H1 (cell line): ENCODE measurements around the gene CALY. TPM values are rescaled to one million over a fixed set of nuclear protein-coding genes. Genes with fewer than 3 reads are reported as not detected.

Experiments used
- CTCF ChIA-PET: fragments of 300-600 bp; sonication (Branson Sonifier 250); formaldehyde crosslinking; loops from one replicate; lab custom pipeline; 2021; ENCODE audit not compliant: partially characterized antibody; lab: Charles Lee
- POLR2A ChIA-PET: fragments of 300-600 bp; sonication (Branson Sonifier 250); formaldehyde crosslinking; loops from one replicate; lab custom pipeline; 2021; ENCODE audit warnings: inconsistent platforms; ENCODE audit not compliant: partially characterized antibody; lab: Charles Lee
- DNase-seq, 2 experiments: peaks; one replicate each; pipeline versions ENCODE4 v3.0.0 to v3.0.0-alpha.2; 2010 to 2022; ENCODE audit warnings: low spot score in 2 of 2, low read depth in 1 of 2, mixed read lengths in 1 of 2
- FAIRE-seq: peaks from 2 replicates; lab custom pipeline; 2011; peaks lifted over from hg19 to GRCh38; lab: Jason Lieb, UNC
- H2AFZ ChIP-seq: 2 replicates; pipeline ENCODE4 v1.8.1; 2012; ENCODE audit warnings: low read length, inconsistent platforms
- H2AK5ac ChIP-seq: 2 replicates; pipeline ENCODE4 v1.6.1; 2013; ENCODE audit warnings: low read depth, low read length
- H2BK120ac ChIP-seq: replicated peaks from 2 replicates; pipeline ENCODE3; 2013; ENCODE audit warnings: low read depth, low read length, inconsistent platforms
- H2BK12ac ChIP-seq: 2 replicates; pipeline ENCODE4 v1.6.1; 2013; ENCODE audit warnings: low read depth, low read length
- H2BK15ac ChIP-seq: 2 replicates; pipeline ENCODE4 v1.6.1; 2013; ENCODE audit warnings: low read length
- H2BK20ac ChIP-seq: 2 replicates; pipeline ENCODE4 v1.6.1; 2013; ENCODE audit warnings: low read length
- H2BK5ac ChIP-seq: 2 replicates; pipeline ENCODE4 v1.6.1; 2013; ENCODE audit warnings: low read depth, low read length
- H3K14ac ChIP-seq: 2 replicates; pipeline ENCODE4 v1.6.1; 2013; ENCODE audit warnings: inconsistent platforms; ENCODE audit not compliant: insufficient read length
- H3K18ac ChIP-seq: 2 replicates; pipeline ENCODE4 v1.6.1; 2013; ENCODE audit warnings: low read length; ENCODE audit errors: extremely low read depth
- H3K23ac ChIP-seq: 2 replicates; pipeline ENCODE4 v1.6.1; 2013; ENCODE audit warnings: inconsistent platforms; ENCODE audit not compliant: insufficient read length
- H3K23me2 ChIP-seq: 2 replicates; pipeline ENCODE4 v1.6.1; 2013; ENCODE audit warnings: low read depth, low read length
- H3K27ac ChIP-seq: 2 replicates; pipeline ENCODE4 v1.6.1; 2011; ENCODE audit warnings: low read depth, low read length, inconsistent platforms
- H3K27me3 ChIP-seq, 4 experiments: replicated peaks in 1 of 4; 1 replicate in 1 of 4; 2 replicates in 3 of 4; pipeline versions ENCODE4 v1.6.1 to v1.8.1; 2011 to 2013; ENCODE audit warnings: low read length in 3 of 4, mild to moderate bottlenecking in 3 of 4, inconsistent platforms in 2 of 4, mixed read lengths in 2 of 4, moderate library complexity in 1 of 4; ENCODE audit not compliant: control insufficient read depth in 3 of 4, insufficient read depth in 3 of 4; ENCODE audit errors: extremely low read depth in 1 of 4
- H3K36me3 ChIP-seq, 4 experiments: 2 replicates each; pipeline versions ENCODE4 v1.6.1 to v1.8.1; 2011 to 2013; ENCODE audit warnings: mild to moderate bottlenecking in 4 of 4, low read length in 3 of 4, moderate library complexity in 2 of 4, control low read depth in 1 of 4, inconsistent platforms in 1 of 4; ENCODE audit not compliant: insufficient read depth in 4 of 4, control insufficient read depth in 2 of 4
- H3K4ac ChIP-seq: replicated peaks from 2 replicates; pipeline ENCODE3; 2013; ENCODE audit warnings: low read length, low read depth, mixed read lengths, inconsistent platforms; ENCODE audit not compliant: insufficient read length
- H3K4me1 ChIP-seq, 4 experiments: replicated peaks in 1 of 4; 1 replicate in 1 of 4; 2 replicates in 3 of 4; pipeline versions ENCODE4 v1.6.1 to v1.8.1; 2011 to 2013; ENCODE audit warnings: low read length in 3 of 4, inconsistent platforms in 2 of 4, mixed read lengths in 1 of 4; ENCODE audit not compliant: insufficient read depth in 4 of 4, control insufficient read depth in 3 of 4
- H3K4me2 ChIP-seq, 2 experiments: 2 replicates each; pipeline versions ENCODE4 v1.6.1 to v1.8.1; 2011 to 2013; ENCODE audit warnings: low read depth in 2 of 2, low read length in 2 of 2, control low read depth in 1 of 2, inconsistent platforms in 1 of 2, mild to moderate bottlenecking in 1 of 2; ENCODE audit not compliant: insufficient read depth in 1 of 2
- H3K4me3 ChIP-seq, 4 experiments: fragments of 200-600, 300-600 bp in 1 of 4; sonication (generic), shearing (Covaris generic), sonication (Bioruptor Twin) in 1 of 4; 2 replicates each; pipeline versions ENCODE4 v1.5.1 to v1.8.1; 2011 to 2016; ENCODE audit warnings: low read length in 4 of 4, low read depth in 3 of 4, control low read depth in 2 of 4, inconsistent platforms in 2 of 4, mild to moderate bottlenecking in 2 of 4, mixed read lengths in 1 of 4, moderate library complexity in 1 of 4; ENCODE audit not compliant: insufficient read depth in 2 of 4; ENCODE audit errors: extremely low read depth in 1 of 4
- H3K56ac ChIP-seq: replicated peaks from 2 replicates; pipeline ENCODE3; 2013; ENCODE audit warnings: low read depth, mild to moderate bottlenecking, mixed read lengths, low read length, inconsistent platforms; ENCODE audit not compliant: insufficient read length
- H3K79me1 ChIP-seq: 2 replicates; pipeline ENCODE4 v1.6.1; 2013; ENCODE audit warnings: low read depth, low read length, control low read depth
- H3K79me2 ChIP-seq, 2 experiments: 2 replicates each; pipeline versions ENCODE4 v1.6.1 to v1.8.1; 2012 to 2013; ENCODE audit warnings: low read length in 2 of 2, mild to moderate bottlenecking in 2 of 2, inconsistent platforms in 1 of 2; ENCODE audit not compliant: insufficient read depth in 2 of 2, control insufficient read depth in 1 of 2
- H3K9ac ChIP-seq, 4 experiments: replicated peaks in 1 of 4; 1 replicate in 1 of 4; 2 replicates in 3 of 4; pipeline versions ENCODE4 v1.6.1 to v1.8.1; 2011 to 2013; ENCODE audit warnings: low read depth in 3 of 4, low read length in 3 of 4, control low read depth in 2 of 4, mild to moderate bottlenecking in 2 of 4, moderate library complexity in 2 of 4, inconsistent platforms in 1 of 4; ENCODE audit errors: extremely low read depth in 1 of 4
- H3K9me3 ChIP-seq, 2 experiments: 2 replicates each; pipeline versions ENCODE4 v1.6.1 to v1.8.1; 2012 to 2013; ENCODE audit warnings: mild to moderate bottlenecking in 2 of 2, moderate library complexity in 2 of 2, control low read depth in 1 of 2, inconsistent platforms in 1 of 2, low read depth in 1 of 2, low read length in 1 of 2, mixed read lengths in 1 of 2; ENCODE audit not compliant: insufficient read depth in 2 of 2
- H4K20me1 ChIP-seq, 2 experiments: replicated peaks in 1 of 2; 2 replicates each; pipeline versions ENCODE3 to v1.8.1; 2011 to 2013; ENCODE audit warnings: inconsistent platforms in 2 of 2, low read length in 2 of 2, mild to moderate bottlenecking in 1 of 2; ENCODE audit not compliant: insufficient read depth in 2 of 2, control insufficient read depth in 1 of 2
- H4K5ac ChIP-seq: 2 replicates; pipeline ENCODE4 v1.6.1; 2013; ENCODE audit warnings: low read length, low read depth, mixed read lengths, inconsistent platforms; ENCODE audit not compliant: insufficient read length
- H4K8ac ChIP-seq: 2 replicates; pipeline ENCODE4 v1.8.0; 2013; ENCODE audit warnings: mild to moderate bottlenecking, moderate library complexity, low read length, inconsistent platforms; ENCODE audit not compliant: insufficient read depth; ENCODE audit errors: extremely low read depth
- H4K91ac ChIP-seq: replicated peaks from 2 replicates; pipeline ENCODE3; 2013; ENCODE audit warnings: low read length, mixed read lengths, inconsistent platforms; ENCODE audit not compliant: insufficient read length
- ASH2L ChIP-seq: fragments of 200-600, 300-600 bp; sonication (generic); IDR thresholded peaks from one replicate; pipeline ENCODE4 v1.7.1; 2017; ENCODE audit warnings: low read length
- CBX5 ChIP-seq: fragments of 300-800, 300-1000 bp; sonication (generic); IDR thresholded peaks from 2 replicates; pipeline ENCODE4 v1.7.1; 2016; ENCODE audit warnings: antibody characterized with exemption, low read length, low read depth
- CBX8 ChIP-seq: fragments of 300-800, 300-1000 bp; sonication (generic); IDR thresholded peaks from 2 replicates; pipeline ENCODE4 v1.7.1; 2016; ENCODE audit warnings: low read depth, low read length, borderline replicate concordance
- CTBP2 ChIP-seq: IDR thresholded peaks from 2 replicates; pipeline ENCODE4 v1.7.0; 2011; ENCODE audit warnings: borderline replicate concordance, mild to moderate bottlenecking, moderate library complexity, mixed read lengths, low read length; ENCODE audit not compliant: insufficient read depth, insufficient read length
- RBBP5 ChIP-seq: IDR thresholded peaks from 2 replicates; pipeline ENCODE4 v1.7.1; 2012; ENCODE audit warnings: low read depth, mild to moderate bottlenecking, inconsistent platforms, low read length, moderate library complexity, borderline replicate concordance
- RNF2 ChIP-seq: fragments of 200-900, 300-1000 bp; sonication (generic); IDR thresholded peaks from 2 replicates; pipeline ENCODE4 v1.7.1; 2016; ENCODE audit warnings: borderline replicate concordance, low read depth, mild to moderate bottlenecking, antibody characterized with exemption, low read length; ENCODE audit not compliant: poor library complexity, severe bottlenecking; ENCODE audit errors: missing control alignments
- SIN3A ChIP-seq, 2 experiments: IDR thresholded peaks in 1 of 2; conservative IDR thresholded peaks in 1 of 2; 2 replicates each; pipeline ENCODE4 v1.6.1; 2011 to 2012; ENCODE audit warnings: low read length in 2 of 2, improper control_type of control experiment in 1 of 2, low read depth in 1 of 2, mild to moderate bottlenecking in 1 of 2
- TBP ChIP-seq: IDR thresholded peaks from 2 replicates; pipeline ENCODE4 v1.6.1; 2011; ENCODE audit warnings: low read depth, low read length, improper control_type of control experiment
- TEAD4 ChIP-seq: IDR thresholded peaks from 2 replicates; pipeline ENCODE4 v1.6.1; 2012; ENCODE audit warnings: low read depth, low read length, inconsistent platforms, mixed read lengths
- YY1 ChIP-seq: IDR thresholded peaks from 2 replicates; pipeline ENCODE4 v1.6.1; 2011; ENCODE audit warnings: low read depth, mild to moderate bottlenecking, low read length
- WGBS, 2 experiments: shearing (Covaris generic) in 1 of 2; methylation state at CpG; one replicate each; pipeline versions ENCODE4 v1.1.6 to v1.1.7; 2013 to 2015; ENCODE audit warnings: low lambda C conversion rate in 2 of 2, mixed read lengths in 2 of 2, inconsistent platforms in 1 of 2, low coverage in 1 of 2, missing lambda C conversion rate in 1 of 2; ENCODE audit not compliant: insufficient replicate concordance in 2 of 2, insufficient coverage in 1 of 2, insufficient read length in 1 of 2; ENCODE audit errors: extremely low coverage in 1 of 2, missing lambda C conversion rate in 1 of 2; 5-methylcytosine and 5-hydroxymethylcytosine counted together
- polyA plus RNA-seq, 7 experiments: library from polyadenylated mRNA; depleted of rRNA in 3 of 7; stranded (reverse) in 5 of 7; unstranded in 2 of 7; fragments of >200 nt in 5 of 7; fragments of 200-250 nt in 2 of 7; gene quantifications; 1 replicate in 5 of 7; 2 replicates in 1 of 7; 4 replicates in 1 of 7; pipeline versions ENCODE4 v1.2.1 to v1.2.3, GENCODE V29; 2011 to 2013; ENCODE audit warnings: missing spikeins in 2 of 7, mixed read lengths in 2 of 7
- total RNA-seq: library from RNA; stranded (reverse); fragmentation: NEBNext Ultra II Directional; extraction: Animal tissue kit (Norgen Biotek cat#: 25700); gene quantifications from 2 replicates; pipeline ENCODE4 v1.2.1, GENCODE V29; 2021
- TF ChIP-seq, protein P1 (sequence below): IDR thresholded peaks from 2 replicates; pipeline ENCODE4 v1.6.1; 2012; ENCODE audit warnings: low read length, inconsistent platforms

CALY gene
- total and polyA plus RNA-seq, 2 of the 8 experiments (the other 6 are each of a cell fraction or from before 2014, with no cell fraction given), result 1.3 to 1.5 TPM

DNA sequence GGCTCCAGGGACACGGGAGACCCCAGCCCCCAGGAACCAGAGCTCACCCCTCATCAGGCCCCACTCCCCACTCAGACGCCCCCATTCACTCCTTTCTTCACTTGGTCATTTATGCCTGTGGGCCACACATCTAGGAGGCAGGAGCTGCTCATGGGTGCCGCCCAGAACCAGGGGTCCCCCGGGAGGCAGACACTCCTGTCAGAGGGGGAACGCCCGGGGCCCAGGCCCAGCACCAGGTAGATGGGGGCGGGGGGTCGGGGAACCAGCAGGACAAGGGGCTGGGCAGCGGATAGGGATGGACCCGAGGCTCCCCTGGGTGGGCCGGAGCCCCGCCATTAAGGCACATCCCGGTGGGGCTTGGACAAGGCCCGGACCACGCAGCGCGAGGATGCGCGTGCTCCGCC is 11.8 kb downstream of the CALY start:
- Histone ChIP-seq H2BK12ac (no peak overlapping the region), H2AK5ac (no peak overlapping the region), H3K4me3 (peak overlapping the region in 2 of 4 experiments; percentile 56 to 69; a peak in 2 of 8 replicates), H2BK15ac (no peak overlapping the region), H4K91ac (no peak overlapping the region), H3K56ac (no peak overlapping the region), H3K14ac (no peak overlapping the region), H2BK120ac (no peak overlapping the region), H3K4me1 (peaks cover 0 to 27% (median 6%) of the 10 kb centered on the region in 4 experiments; a peak in 6 of 7 replicates), H3K18ac (no peak overlapping the region), H4K5ac (no peak overlapping the region), H3K79me1 (no peaks in the 10 kb centered on the region), H3K9me3 (peaks cover 0 to 2% of the 10 kb centered on the region in 2 experiments; a peak in 1 of 4 replicates), H3K9ac (no peak overlapping the region), H3K36me3 (no peaks in the 10 kb centered on the region), H3K27ac (no peak overlapping the region), H2BK5ac (no peak overlapping the region), H3K27me3 (peaks cover 17 to 51% (median 44%) of the 10 kb centered on the region in 4 experiments), H4K20me1 (peaks cover 0 to 2% of the 10 kb centered on the region in 2 experiments), H3K23ac (no peak overlapping the region), H3K79me2 (no peaks in the 10 kb centered on the region), H2BK20ac (no peak overlapping the region), H3K4me2 (peak overlapping the region; percentile 85 to 89), H2AFZ (no peak overlapping the region), H4K8ac (peak overlapping the region; percentile 11), H3K23me2 (peaks cover 6% of the 10 kb centered on the region; the same call in 1 of the 2 replicates), H3K4ac (no peak overlapping the region)
- FAIRE-seq (no peak), DNase-seq (peak in 1 of 2 experiments; percentile 60)
- 61% methylated on average over 7 of the region's 20 CpGs; no CpG with 5 or more reads in 1 of the 2 experiments for WGBS, 2 experiments
- POLR2A ChIA-PET, result interaction anchor here (0.6 to 1.8 kb wide), 7 partner anchors 9 to 79 kb away, joined by 3 to 7 read pairs (median 5); partner anchors contain the start of gene FUOM
- CTCF ChIA-PET, result interaction anchor here (1.4 to 1.8 kb wide), 2 partner anchors 26 to 58 kb away, joined by 3 to 4 read pairs; no protein-coding TSS in a partner anchor
- TF ChIP-seq YY1 (no peak), TBP (no peak), RNF2 (no peak), CBX8 (no peak), TEAD4 (no peak), SIN3A (conservative IDR thresholded peaks at IDR 0.05 in 1 of 2, IDR thresholded peaks at IDR 0.05 in 1 of 2; ENCODE audit: low read depth in 1 of 2, low read length in 2 of 2) (no peak), RBBP5 (no peak), CTBP2 (no peak), ASH2L (no peak), CBX5 (no peak)
- TF ChIP-seq, protein P1, sequence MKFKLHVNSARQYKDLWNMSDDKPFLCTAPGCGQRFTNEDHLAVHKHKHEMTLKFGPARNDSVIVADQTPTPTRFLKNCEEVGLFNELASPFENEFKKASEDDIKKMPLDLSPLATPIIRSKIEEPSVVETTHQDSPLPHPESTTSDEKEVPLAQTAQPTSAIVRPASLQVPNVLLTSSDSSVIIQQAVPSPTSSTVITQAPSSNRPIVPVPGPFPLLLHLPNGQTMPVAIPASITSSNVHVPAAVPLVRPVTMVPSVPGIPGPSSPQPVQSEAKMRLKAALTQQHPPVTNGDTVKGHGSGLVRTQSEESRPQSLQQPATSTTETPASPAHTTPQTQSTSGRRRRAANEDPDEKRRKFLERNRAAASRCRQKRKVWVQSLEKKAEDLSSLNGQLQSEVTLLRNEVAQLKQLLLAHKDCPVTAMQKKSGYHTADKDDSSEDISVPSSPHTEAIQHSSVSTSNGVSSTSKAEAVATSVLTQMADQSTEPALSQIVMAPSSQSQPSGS, result no peak
